Measurements from ENCODE around the gene MYO18B.

MYO18B gene

GRCh38 chr22:26053737-26054316, 311.8 kb downstream of the MYO18B start:
- DNase-seq (ENCODE audit: extremely low read depth, insufficient read length): no peak
- no peaks in the 10 kb centered on the region for H3K36me3 ChIP-seq (ENCODE audit: control insufficient read depth, insufficient read depth, low read length)
- no peak overlapping the region for H3K4me3 ChIP-seq (replicated peaks; ENCODE audit: low read depth, low read length)
- no peak for TF ChIP-seq CTCF (IDR thresholded peaks at IDR 0.05; ENCODE audit: insufficient read depth, low read length, poor library complexity, severe bottlenecking)
- no peaks in the 10 kb centered on the region for H3K27me3 ChIP-seq (replicated peaks; ENCODE audit: control insufficient read depth, insufficient read depth, low read length)

GRCh38 chr22:26054841-26055605, 313.0 kb downstream of the MYO18B start:
- H3K4me3 ChIP-seq (replicated peaks; ENCODE audit: low read depth, low read length): no peak overlapping the region
- DNase-seq (ENCODE audit: extremely low read depth, insufficient read length): no peak
- H3K27me3 ChIP-seq (replicated peaks; ENCODE audit: control insufficient read depth, insufficient read depth, low read length): no peaks in the 10 kb centered on the region
- H3K36me3 ChIP-seq (ENCODE audit: control insufficient read depth, insufficient read depth, low read length): no peaks in the 10 kb centered on the region
- TF ChIP-seq CTCF (IDR thresholded peaks at IDR 0.05; ENCODE audit: insufficient read depth, low read length, poor library complexity, severe bottlenecking): no peak

GRCh38 chr22:26055693-26056092, 313.7 kb downstream of the MYO18B start:
- Histone ChIP-seq H3K27me3 (replicated peaks; ENCODE audit: control insufficient read depth, insufficient read depth, low read length) (no peaks in the 10 kb centered on the region), H3K4me3 (replicated peaks; ENCODE audit: low read depth, low read length) (no peak overlapping the region)
- no peak for TF ChIP-seq CTCF (IDR thresholded peaks at IDR 0.05; ENCODE audit: insufficient read depth, low read length, poor library complexity, severe bottlenecking)

GRCh38 chr22:26056455-26057200, 314.6 kb downstream of the MYO18B start:
- Histone ChIP-seq H3K27me3 (replicated peaks; ENCODE audit: control insufficient read depth, insufficient read depth, low read length) (no peaks in the 10 kb centered on the region), H3K36me3 (ENCODE audit: control insufficient read depth, insufficient read depth, low read length) (no peaks in the 10 kb centered on the region), H3K4me3 (replicated peaks; ENCODE audit: low read depth, low read length) (no peak overlapping the region)
- TF ChIP-seq CTCF (IDR thresholded peaks at IDR 0.05; ENCODE audit: insufficient read depth, low read length, poor library complexity, severe bottlenecking): no peak
- no peak for DNase-seq (ENCODE audit: extremely low read depth, insufficient read length)

More at GRCh38 chr22:26055693-26056092, 313.7 kb downstream of the MYO18B start:
- no peak for DNase-seq (ENCODE audit: extremely low read depth, insufficient read length)
- H3K36me3 ChIP-seq (ENCODE audit: control insufficient read depth, insufficient read depth, low read length): no peaks in the 10 kb centered on the region

GRCh38 chr22:26057731-26058130, 315.7 kb downstream of the MYO18B start:
- TF ChIP-seq CTCF (IDR thresholded peaks at IDR 0.05; ENCODE audit: insufficient read depth, low read length, poor library complexity, severe bottlenecking): no peak
- Histone ChIP-seq H3K4me3 (replicated peaks; ENCODE audit: low read depth, low read length) (no peak overlapping the region), H3K27me3 (replicated peaks; ENCODE audit: control insufficient read depth, insufficient read depth, low read length) (no peaks in the 10 kb centered on the region)

More at GRCh38 chr22:26057731-26058130, 315.7 kb downstream of the MYO18B start:
- DNase-seq (ENCODE audit: extremely low read depth, insufficient read length): no peak
- no peaks in the 10 kb centered on the region for H3K36me3 ChIP-seq (ENCODE audit: control insufficient read depth, insufficient read depth, low read length)

Measured in GM06990 (cell line).